ENCODE data around the gene TBC1D22A. TPM values are rescaled to one million over a fixed set of nuclear protein-coding genes. Genes with fewer than 3 reads are reported as not detected.

The TBC1D22A gene
- total RNA-seq, 1 experiment from 2014 or later: 26.0 TPM

DNA sequence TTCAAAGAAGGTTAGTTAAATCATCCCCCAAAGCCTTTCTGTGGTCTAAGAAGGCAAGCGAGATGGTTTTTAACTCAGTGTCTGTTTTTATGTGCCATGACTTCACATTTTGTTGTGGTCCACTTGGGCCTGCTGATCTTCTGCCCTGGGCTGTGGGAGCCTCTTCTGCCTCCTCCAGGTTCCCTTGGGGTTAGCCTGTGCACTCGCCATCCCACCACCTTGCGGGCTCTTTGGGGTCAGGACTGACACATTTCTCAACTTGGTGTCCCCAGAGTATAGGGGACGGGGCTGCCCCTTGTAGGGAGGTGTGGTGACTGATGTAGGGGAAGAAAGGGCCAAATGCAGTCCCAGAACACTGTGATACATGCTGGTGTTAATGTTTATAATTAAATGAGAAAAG lies 207.0 kb downstream of the TBC1D22A start:
- CTCF ChIA-PET: no interaction called here

GRCh38 chr22:46969961-46970360 lies 207.5 kb downstream of the TBC1D22A start:
- POLR2A ChIA-PET: no interaction called here
- CTCF ChIA-PET: no interaction called here
- no peaks in the 10 kb centered on the region for H3K27me3 Mint-ChIP-seq (ENCODE audit: insufficient read depth, unreplicated experiment)
- intact Hi-C loops (cut with micrococcal nuclease): no loop called here
- no peaks in the 10 kb centered on the region for H3K9me3 Mint-ChIP-seq (ENCODE audit: unreplicated experiment)
- H3K36me3 Mint-ChIP-seq (ENCODE audit: insufficient read depth, unreplicated experiment): peaks cover 6% of the 10 kb centered on the region
- TF ChIP-seq, protein P1, sequence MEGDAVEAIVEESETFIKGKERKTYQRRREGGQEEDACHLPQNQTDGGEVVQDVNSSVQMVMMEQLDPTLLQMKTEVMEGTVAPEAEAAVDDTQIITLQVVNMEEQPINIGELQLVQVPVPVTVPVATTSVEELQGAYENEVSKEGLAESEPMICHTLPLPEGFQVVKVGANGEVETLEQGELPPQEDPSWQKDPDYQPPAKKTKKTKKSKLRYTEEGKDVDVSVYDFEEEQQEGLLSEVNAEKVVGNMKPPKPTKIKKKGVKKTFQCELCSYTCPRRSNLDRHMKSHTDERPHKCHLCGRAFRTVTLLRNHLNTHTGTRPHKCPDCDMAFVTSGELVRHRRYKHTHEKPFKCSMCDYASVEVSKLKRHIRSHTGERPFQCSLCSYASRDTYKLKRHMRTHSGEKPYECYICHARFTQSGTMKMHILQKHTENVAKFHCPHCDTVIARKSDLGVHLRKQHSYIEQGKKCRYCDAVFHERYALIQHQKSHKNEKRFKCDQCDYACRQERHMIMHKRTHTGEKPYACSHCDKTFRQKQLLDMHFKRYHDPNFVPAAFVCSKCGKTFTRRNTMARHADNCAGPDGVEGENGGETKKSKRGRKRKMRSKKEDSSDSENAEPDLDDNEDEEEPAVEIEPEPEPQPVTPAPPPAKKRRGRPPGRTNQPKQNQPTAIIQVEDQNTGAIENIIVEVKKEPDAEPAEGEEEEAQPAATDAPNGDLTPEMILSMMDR (IDR thresholded peaks at IDR 0.05; ENCODE audit: unreplicated experiment): no peak
- H3K4me1 Mint-ChIP-seq (ENCODE audit: insufficient read depth, unreplicated experiment): no peaks in the 10 kb centered on the region
- no TSS peak for BruUV-seq (replicated peaks)
- H3K4me3 Mint-ChIP-seq (ENCODE audit: unreplicated experiment): no peak overlapping the region
- no peak overlapping the region for H3K27ac Mint-ChIP-seq (ENCODE audit: low read depth, unreplicated experiment)
- DNase-seq (ENCODE audit: unreplicated experiment): no peak

More for the DNA sequence above, 207.0 kb downstream of the TBC1D22A start:
- no TSS peak for BruUV-seq (replicated peaks)
- no peak for DNase-seq (ENCODE audit: unreplicated experiment)
- POLR2A ChIA-PET: no interaction called here
- no peaks in the 10 kb centered on the region for H3K9me3 Mint-ChIP-seq (ENCODE audit: unreplicated experiment)
- H3K4me1 Mint-ChIP-seq (ENCODE audit: insufficient read depth, unreplicated experiment): no peaks in the 10 kb centered on the region
- H3K4me3 Mint-ChIP-seq (ENCODE audit: unreplicated experiment): no peak overlapping the region
- H3K36me3 Mint-ChIP-seq (ENCODE audit: insufficient read depth, unreplicated experiment): peaks cover 6% of the 10 kb centered on the region
- H3K27me3 Mint-ChIP-seq (ENCODE audit: insufficient read depth, unreplicated experiment): no peaks in the 10 kb centered on the region
- TF ChIP-seq, protein P1 (IDR thresholded peaks at IDR 0.05; ENCODE audit: unreplicated experiment): no peak
- intact Hi-C loops (cut with micrococcal nuclease): no loop called here
- no peak overlapping the region for H3K27ac Mint-ChIP-seq (ENCODE audit: low read depth, unreplicated experiment)

DNA sequence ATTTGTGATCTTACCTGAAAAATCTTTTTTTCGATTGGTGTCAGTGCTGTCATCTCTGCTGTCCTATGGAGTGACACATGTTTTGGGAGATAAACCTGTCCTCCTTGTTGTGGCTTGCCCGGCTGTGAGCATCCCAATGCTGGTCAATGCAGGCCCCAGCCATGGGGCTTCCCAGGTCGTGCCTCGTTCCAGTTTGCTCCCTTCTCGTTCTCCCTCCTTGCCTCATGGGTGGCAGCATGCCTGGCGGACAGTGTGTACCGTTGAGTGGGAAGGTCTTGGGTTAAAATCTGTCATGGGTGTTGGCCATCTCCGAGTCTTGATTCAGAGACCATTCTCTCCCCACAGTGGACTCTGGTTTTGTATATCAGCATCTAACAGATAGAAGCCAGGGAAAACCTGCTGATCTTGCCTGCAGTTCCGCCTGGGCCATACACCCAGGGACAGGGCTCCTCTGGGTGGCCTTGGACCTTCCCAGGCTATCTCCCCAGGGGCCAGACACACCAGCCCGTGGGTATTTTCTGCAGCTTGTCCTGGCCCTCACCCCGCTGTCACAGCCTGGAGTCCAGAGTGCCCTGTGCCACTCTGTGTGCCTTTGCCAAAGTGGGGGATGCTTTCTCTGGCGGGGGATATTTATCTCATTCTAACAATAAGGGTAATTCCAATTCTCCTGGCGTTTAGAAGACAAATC lies 208.1 kb downstream of the TBC1D22A start:
- POLR2A ChIA-PET: no interaction called here
- H3K27ac Mint-ChIP-seq (ENCODE audit: low read depth, unreplicated experiment): no peak overlapping the region

DNA sequence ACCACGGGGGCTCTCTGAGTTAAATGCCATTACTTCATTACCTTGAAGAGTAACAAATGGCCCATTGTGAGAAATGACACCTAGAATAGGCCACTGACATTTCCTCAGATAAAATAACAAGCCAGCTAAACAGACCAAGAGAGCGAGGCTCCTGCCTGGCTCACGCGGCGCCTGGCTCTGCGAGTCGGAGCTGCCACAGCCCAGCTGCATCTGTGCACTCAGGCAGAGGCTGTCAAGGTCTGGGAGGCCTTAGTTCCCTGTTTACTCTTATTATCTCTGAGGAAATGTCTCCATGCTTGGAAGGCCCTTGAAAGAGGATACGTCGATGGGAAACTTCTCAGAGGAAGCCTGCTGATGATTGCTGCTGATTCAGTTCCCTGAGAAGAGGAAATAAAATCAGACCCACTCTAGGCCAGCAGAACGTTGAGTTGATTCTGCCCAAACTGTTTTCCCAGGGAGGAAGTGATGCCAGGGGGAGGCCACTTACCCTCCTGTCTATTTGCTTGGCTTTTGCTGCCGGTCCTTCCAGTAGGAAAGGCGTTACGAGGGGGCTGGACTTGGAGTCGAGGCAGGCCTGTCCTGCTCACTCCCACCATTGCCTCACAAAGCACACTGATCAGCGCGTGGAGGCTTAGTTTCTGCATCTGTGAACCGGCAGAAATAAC lies 208.8 kb downstream of the TBC1D22A start:
- H3K9me3 Mint-ChIP-seq (ENCODE audit: unreplicated experiment): no peaks in the 10 kb centered on the region
- intact Hi-C loops (cut with micrococcal nuclease): no loop called here
- POLR2A ChIA-PET: no interaction called here
- no peaks in the 10 kb centered on the region for H3K4me1 Mint-ChIP-seq (ENCODE audit: insufficient read depth, unreplicated experiment)
- H3K36me3 Mint-ChIP-seq (ENCODE audit: insufficient read depth, unreplicated experiment): peaks cover 4% of the 10 kb centered on the region
- no peak for DNase-seq (ENCODE audit: unreplicated experiment)
- TF ChIP-seq, protein P1 (IDR thresholded peaks at IDR 0.05; ENCODE audit: unreplicated experiment): no peak
- CTCF ChIA-PET: no interaction called here
- no peak overlapping the region for H3K27ac Mint-ChIP-seq (ENCODE audit: low read depth, unreplicated experiment)
- no TSS peak for BruUV-seq (replicated peaks)
- no peaks in the 10 kb centered on the region for H3K27me3 Mint-ChIP-seq (ENCODE audit: insufficient read depth, unreplicated experiment)
- no peak overlapping the region for H3K4me3 Mint-ChIP-seq (ENCODE audit: unreplicated experiment)

More for the DNA sequence above, 208.1 kb downstream of the TBC1D22A start:
- Mint-ChIP-seq H3K36me3 (ENCODE audit: insufficient read depth, unreplicated experiment) (peaks cover 6% of the 10 kb centered on the region), H3K4me3 (ENCODE audit: unreplicated experiment) (no peak overlapping the region), H3K27me3 (ENCODE audit: insufficient read depth, unreplicated experiment) (no peaks in the 10 kb centered on the region), H3K9me3 (ENCODE audit: unreplicated experiment) (no peaks in the 10 kb centered on the region), H3K4me1 (ENCODE audit: insufficient read depth, unreplicated experiment) (no peaks in the 10 kb centered on the region)
- BruUV-seq (replicated peaks): no TSS peak
- DNase-seq (ENCODE audit: unreplicated experiment): no peak
- CTCF ChIA-PET: no interaction called here
- intact Hi-C loops (cut with micrococcal nuclease): no loop called here
- TF ChIP-seq, protein P1 (IDR thresholded peaks at IDR 0.05; ENCODE audit: unreplicated experiment): no peak
